ENCODE data around the gene TM6SF1.
"Not testable (repeated sequence)": the region's sequence is repeated elsewhere in the genome, so short reads cannot be mapped to it uniquely, and the experiment has no call there.

TM6SF1 gene

GRCh38 chr15:83164771-83165404 lies 57.4 kb downstream of the TM6SF1 start:
- TF ChIP-seq POLR2AphosphoS5 (IDR thresholded peaks at IDR 0.05; ENCODE audit: low read depth, low read length): no peak
- no peak for TF ChIP-seq TAF1 (IDR thresholded peaks at IDR 0.05; ENCODE audit: borderline replicate concordance, low read depth, low read length)
- TF ChIP-seq POLR2A (IDR thresholded peaks at IDR 0.05; ENCODE audit: low read depth, low read length): no peak
- DNase-seq (ENCODE audit: insufficient read length): no peak
- no peak for FAIRE-seq

- no peak for FAIRE-seq
- TF ChIP-seq POLR2AphosphoS5 (IDR thresholded peaks at IDR 0.05; ENCODE audit: low read depth, low read length): no peak
- no peak for TF ChIP-seq TAF1 (IDR thresholded peaks at IDR 0.05; ENCODE audit: borderline replicate concordance, low read depth, low read length)
- no peak for TF ChIP-seq POLR2A (IDR thresholded peaks at IDR 0.05; ENCODE audit: low read depth, low read length)
- no peak for DNase-seq (ENCODE audit: insufficient read length)
These were observed 58.8 kb downstream of the TM6SF1 start for GRCh38 chr15:83166218-83166617.

- FAIRE-seq (no peak), DNase-seq (ENCODE audit: insufficient read length) (no peak)
- TF ChIP-seq POLR2AphosphoS5 (IDR thresholded peaks at IDR 0.05; ENCODE audit: low read depth, low read length): no peak
- TF ChIP-seq TAF1 (IDR thresholded peaks at IDR 0.05; ENCODE audit: borderline replicate concordance, low read depth, low read length): no peak
- TF ChIP-seq POLR2A (IDR thresholded peaks at IDR 0.05; ENCODE audit: low read depth, low read length): no peak
These were observed 59.4 kb downstream of the TM6SF1 start for GRCh38 chr15:83166830-83167229.

- FAIRE-seq; DNase-seq (ENCODE audit: insufficient read length): not testable (repeated sequence)
These were observed 62.1 kb downstream of the TM6SF1 start for GRCh38 chr15:83169576-83169975.

- TF ChIP-seq POLR2AphosphoS5 (IDR thresholded peaks at IDR 0.05; ENCODE audit: low read depth, low read length) (no peak), TAF1 (IDR thresholded peaks at IDR 0.05; ENCODE audit: borderline replicate concordance, low read depth, low read length) (no peak), POLR2A (IDR thresholded peaks at IDR 0.05; ENCODE audit: low read depth, low read length) (no peak)
- FAIRE-seq: peak; percentile 27
- DNase-seq (ENCODE audit: insufficient read length): no peak
These were observed 63.2 kb downstream of the TM6SF1 start for GRCh38 chr15:83170474-83171165.

- peak; percentile 56 for FAIRE-seq
- no peak for DNase-seq (ENCODE audit: insufficient read length)
- TF ChIP-seq POLR2A (IDR thresholded peaks at IDR 0.05; ENCODE audit: low read depth, low read length) (no peak), TAF1 (IDR thresholded peaks at IDR 0.05; ENCODE audit: borderline replicate concordance, low read depth, low read length) (no peak), POLR2AphosphoS5 (IDR thresholded peaks at IDR 0.05; ENCODE audit: low read depth, low read length) (no peak)
These were observed 67.4 kb downstream of the TM6SF1 start for GRCh38 chr15:83174891-83175290.

- TF ChIP-seq POLR2A (IDR thresholded peaks at IDR 0.05; ENCODE audit: low read depth, low read length) (no peak), TAF1 (IDR thresholded peaks at IDR 0.05; ENCODE audit: borderline replicate concordance, low read depth, low read length) (no peak), POLR2AphosphoS5 (IDR thresholded peaks at IDR 0.05; ENCODE audit: low read depth, low read length) (no peak)
- FAIRE-seq (no peak), DNase-seq (ENCODE audit: insufficient read length) (no peak)
These were observed 70.9 kb downstream of the TM6SF1 start for GRCh38 chr15:83178390-83178789.

GRCh38 chr15:83178869-83179325 lies 71.5 kb downstream of the TM6SF1 start:
- FAIRE-seq: peak; percentile 61
- DNase-seq (ENCODE audit: insufficient read length): no peak
- TF ChIP-seq POLR2A (IDR thresholded peaks at IDR 0.05; ENCODE audit: low read depth, low read length) (no peak), POLR2AphosphoS5 (IDR thresholded peaks at IDR 0.05; ENCODE audit: low read depth, low read length) (no peak), TAF1 (IDR thresholded peaks at IDR 0.05; ENCODE audit: borderline replicate concordance, low read depth, low read length) (no peak)

- FAIRE-seq: peak; percentile 21
These were observed 78.1 kb downstream of the TM6SF1 start for GRCh38 chr15:83185561-83185960.

More at GRCh38 chr15:83185561-83185960, 78.1 kb downstream of the TM6SF1 start:
- TF ChIP-seq TAF1 (IDR thresholded peaks at IDR 0.05; ENCODE audit: borderline replicate concordance, low read depth, low read length) (no peak), POLR2A (IDR thresholded peaks at IDR 0.05; ENCODE audit: low read depth, low read length) (no peak), POLR2AphosphoS5 (IDR thresholded peaks at IDR 0.05; ENCODE audit: low read depth, low read length) (no peak)
- no peak for DNase-seq (ENCODE audit: insufficient read length)
